ENCODE results near the gene ATXN7L2.
A peak's percentile ranks its signal among the peaks of the same experiment; 100 is the strongest.

The ATXN7L2 gene

GRCh38 chr1:109523706-109524105, 40.0 kb downstream of the ATXN7L2 start:
- no peak for DNase-seq (ENCODE audit: low read depth in 2 of 2)

DNA sequence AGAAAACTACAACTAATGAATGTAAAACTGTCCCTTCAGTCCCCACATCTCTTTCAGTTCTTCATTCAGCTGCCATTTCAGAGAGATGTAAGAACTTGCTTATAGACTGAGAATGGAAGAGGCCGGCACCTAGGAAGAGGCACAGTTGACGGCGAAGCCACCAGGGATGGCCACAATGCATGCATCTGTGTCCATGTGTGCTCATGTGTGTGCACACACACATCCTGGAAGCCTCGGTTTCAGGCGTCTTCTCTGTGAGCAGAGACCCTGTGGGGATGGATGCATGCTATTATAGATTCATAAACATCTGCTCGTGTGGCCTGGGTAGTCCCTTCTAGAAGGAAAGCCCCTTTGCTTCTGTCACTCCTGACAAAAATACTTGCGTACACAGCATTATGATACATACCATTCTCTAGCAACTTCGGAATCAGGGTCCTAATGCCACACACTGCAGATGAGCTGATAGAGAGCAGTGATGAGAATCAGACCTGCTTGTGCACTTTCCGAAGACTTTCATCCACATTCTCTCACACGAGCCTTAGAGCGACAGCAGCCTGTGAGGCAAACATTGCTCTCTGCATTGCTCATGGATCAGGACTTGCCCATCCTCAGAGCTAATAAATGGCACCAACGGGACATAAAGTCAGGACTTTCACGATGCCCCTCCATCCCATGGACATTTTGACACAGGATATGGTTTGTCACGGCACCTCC, 43.5 kb downstream of the ATXN7L2 start:
- DNase-seq (ENCODE audit: low read depth in 2 of 2), result no peak

- no peak for DNase-seq (ENCODE audit: low read depth in 2 of 2)
Observed at GRCh38 chr1:109527846-109528695, 44.4 kb downstream of the ATXN7L2 start.

GRCh38 chr1:109528712-109529111, 45.0 kb downstream of the ATXN7L2 start:
- no peak for DNase-seq (ENCODE audit: low read depth in 2 of 2)

DNA sequence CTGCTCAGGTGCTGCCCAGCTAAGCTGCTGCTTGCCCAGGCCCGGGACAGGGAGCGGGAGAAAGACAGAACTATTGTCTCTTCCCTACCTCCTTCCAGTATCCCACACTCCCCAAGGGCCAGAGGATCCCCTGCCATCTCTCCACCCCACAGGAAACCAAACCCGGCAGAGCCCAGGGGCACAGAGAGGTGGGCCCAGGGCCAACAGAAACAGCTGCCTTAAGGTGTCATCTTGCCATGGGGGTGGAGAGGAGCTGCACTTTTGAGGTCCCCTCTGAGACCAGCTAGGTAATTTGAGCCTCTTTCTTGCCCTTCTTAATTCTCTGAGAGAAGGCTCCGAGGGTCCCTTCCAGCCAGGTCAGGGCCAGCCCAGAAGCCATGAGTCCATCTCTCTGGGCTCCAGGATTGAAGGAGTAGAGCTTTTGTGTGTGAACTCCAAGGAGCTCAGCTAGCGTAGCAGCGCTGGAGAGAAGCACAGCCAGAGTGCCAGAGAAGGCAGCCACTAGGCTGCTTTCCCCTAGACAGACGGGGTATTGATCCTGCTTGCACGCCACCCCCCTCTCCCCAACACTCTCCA, 46.3 kb downstream of the ATXN7L2 start:
- no peak for DNase-seq (ENCODE audit: low read depth in 2 of 2)

GRCh38 chr1:109530457-109531087, 46.9 kb downstream of the ATXN7L2 start:
- DNase-seq (ENCODE audit: low read depth in 2 of 2), result no peak

- DNase-seq (ENCODE audit: low read depth in 2 of 2), result no peak
Observed at GRCh38 chr1:109531380-109531779, 47.7 kb downstream of the ATXN7L2 start.

- DNase-seq (ENCODE audit: low read depth in 2 of 2), result no peak
Observed at GRCh38 chr1:109531826-109532364, 48.2 kb downstream of the ATXN7L2 start.

- DNase-seq (ENCODE audit: low read depth in 2 of 2), result peak; percentile 80 to 84
Observed at GRCh38 chr1:109532365-109533136, 48.8 kb downstream of the ATXN7L2 start.

DNA sequence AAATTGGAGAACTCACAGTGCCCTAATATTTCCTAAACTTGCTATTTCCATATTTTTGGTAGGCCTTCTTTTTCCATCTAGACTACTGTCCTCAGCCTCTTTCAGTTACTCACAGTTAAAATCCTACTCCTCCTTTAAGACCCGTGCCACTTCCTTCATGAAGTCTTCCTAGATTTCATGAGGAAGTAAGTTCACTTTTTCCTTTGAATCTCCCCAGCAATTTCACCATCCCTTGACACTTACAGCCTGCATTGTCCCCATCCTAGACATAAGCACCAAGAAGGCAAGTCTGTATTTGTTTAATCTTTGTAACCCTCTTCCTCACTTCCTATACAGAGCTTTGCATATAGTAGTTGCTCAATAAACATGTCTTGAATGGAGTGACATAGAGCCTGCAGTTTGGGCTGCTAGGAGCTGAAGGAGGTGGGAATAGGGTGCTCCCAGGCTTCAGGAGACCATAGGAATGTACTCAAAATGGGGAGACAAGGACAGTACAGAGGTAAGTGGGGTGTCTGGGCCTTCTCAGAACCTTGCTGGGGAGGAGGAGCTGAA, 50.7 kb downstream of the ATXN7L2 start:
- DNase-seq (ENCODE audit: low read depth in 2 of 2), result no peak

DNA sequence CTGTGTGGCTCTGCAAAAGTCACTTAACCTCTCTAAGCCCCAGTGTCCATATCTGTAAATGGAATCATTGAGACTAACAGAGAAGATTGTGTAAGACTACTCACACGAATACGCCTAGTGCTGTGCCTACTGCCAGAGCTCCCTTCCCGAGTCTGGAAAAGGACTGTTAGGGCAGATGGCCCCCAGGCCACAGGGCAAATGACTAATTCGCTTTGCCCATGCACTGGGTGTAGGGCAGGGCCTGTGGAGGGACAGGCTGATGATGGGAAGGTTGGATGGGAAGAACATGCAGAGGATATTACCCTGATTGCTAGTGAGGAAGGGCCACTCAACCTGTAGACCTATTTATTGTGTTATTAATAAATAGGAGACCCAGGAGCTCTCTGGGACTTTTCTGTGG, 51.8 kb downstream of the ATXN7L2 start:
- no peak for DNase-seq (ENCODE audit: low read depth in 2 of 2)

DNA sequence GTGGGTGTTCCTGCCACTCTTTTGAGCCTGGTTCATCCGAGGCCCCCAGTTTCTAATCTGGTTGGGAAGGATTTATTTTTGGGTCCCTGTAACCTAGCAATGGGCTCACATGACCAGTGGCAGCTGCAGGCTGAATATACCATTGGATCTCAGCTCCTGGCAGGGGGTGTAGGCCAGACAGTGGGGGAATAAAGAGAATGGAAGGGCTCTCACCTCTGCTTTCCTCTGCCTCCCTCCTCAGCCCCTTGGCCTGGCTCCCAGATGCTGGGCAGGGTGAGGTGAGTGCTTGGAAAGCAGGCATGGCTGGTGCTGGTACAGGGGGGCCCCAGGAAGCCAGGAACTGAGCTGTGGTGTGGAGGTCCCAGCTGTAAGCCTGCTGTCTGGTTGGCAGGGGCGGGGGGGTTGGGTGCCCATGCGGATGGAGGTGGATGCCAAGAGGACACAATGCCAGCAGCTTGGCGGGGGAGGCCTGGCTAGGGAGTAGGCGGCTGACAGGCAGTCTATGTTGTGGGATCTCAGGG, 52.3 kb downstream of the ATXN7L2 start:
- DNase-seq (ENCODE audit: low read depth in 2 of 2), result no peak

- no peak for DNase-seq (ENCODE audit: low read depth in 2 of 2)
Observed at GRCh38 chr1:109537450-109538178, 53.9 kb downstream of the ATXN7L2 start.

DNA sequence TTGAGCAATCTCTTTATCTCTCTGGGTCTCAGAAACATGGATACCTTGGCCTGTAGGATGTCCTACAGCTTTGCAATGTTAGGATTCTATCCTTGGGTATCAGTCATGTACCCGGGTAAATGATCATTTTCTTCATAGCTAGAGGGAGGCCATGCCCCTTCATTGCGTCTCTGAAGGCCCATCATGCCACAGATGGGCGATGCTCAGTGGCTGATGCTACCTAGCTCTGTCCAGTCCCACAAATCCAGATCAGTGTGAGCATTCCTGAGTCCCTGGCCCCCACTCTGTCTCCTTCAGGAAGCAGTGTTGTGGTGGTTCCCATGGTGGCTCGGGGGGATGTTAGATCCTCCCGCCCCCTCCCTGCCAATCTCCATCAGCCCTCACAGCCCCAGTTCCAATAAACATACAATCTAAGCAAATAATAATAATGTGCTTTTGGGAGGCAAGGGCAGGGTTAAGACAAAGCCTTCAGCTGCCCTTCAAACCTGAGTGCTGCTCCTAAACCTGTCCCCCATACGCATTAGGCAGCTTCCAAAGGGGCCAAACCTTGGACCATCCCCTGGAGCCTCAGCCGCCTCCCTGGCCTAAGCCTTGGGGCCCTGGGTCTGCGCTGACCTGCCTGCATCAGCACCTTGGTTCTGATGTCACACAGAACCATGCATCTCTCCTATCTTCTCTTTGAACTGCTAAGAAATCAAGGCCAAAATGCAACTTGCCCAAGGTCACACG, 55.3 kb downstream of the ATXN7L2 start:
- DNase-seq (ENCODE audit: low read depth in 2 of 2), result no peak

GRCh38 chr1:109539676-109540075, 56.0 kb downstream of the ATXN7L2 start, which contains the start of gene GPR61:
GPR61 (plus strand) TSS chr1:109539872; CDS start chr1:109543023, 3,151 bp downstream.
- DNase-seq (ENCODE audit: low read depth in 2 of 2), result no peak

GRCh38 chr1:109541102-109541501, 57.4 kb downstream of the ATXN7L2 start:
- no peak for DNase-seq (ENCODE audit: low read depth in 2 of 2)
